KMS-11 (cell line): ENCODE measurements around the gene WWTR1.

Source experiments
- H2AFZ ChIP-seq: fragments of 200-600 bp; sonication (generic); 2 replicates; pipeline ENCODE4 v1.6.1; 2016; ENCODE audit warnings: antibody characterized with exemption, mixed run types, low read depth
- H3K27ac ChIP-seq: fragments of 200-600 bp; sonication (generic); 2 replicates; pipeline ENCODE4 v1.6.1; 2016; ENCODE audit warnings: mild to moderate bottlenecking, mixed run types
- H3K27me3 ChIP-seq: fragments of 200-600 bp; sonication (generic); 2 replicates; pipeline ENCODE4 v1.6.1; 2017; ENCODE audit warnings: mild to moderate bottlenecking, low read depth, mixed run types, moderate library complexity; ENCODE audit not compliant: insufficient read depth
- H3K36me3 ChIP-seq: fragments of 200-600 bp; sonication (generic); 2 replicates; pipeline ENCODE4 v1.6.1; 2017; ENCODE audit warnings: mild to moderate bottlenecking, mixed run types; ENCODE audit not compliant: insufficient read depth
- H3K4me1 ChIP-seq: fragments of 200-600 bp; sonication (generic); 2 replicates; pipeline ENCODE4 v1.6.1; 2016; ENCODE audit warnings: mild to moderate bottlenecking, low read depth, mixed run types; ENCODE audit not compliant: poor library complexity, severe bottlenecking
- H3K4me2 ChIP-seq: fragments of 200-600 bp; sonication (generic); 2 replicates; pipeline ENCODE4 v1.7.0; 2016; ENCODE audit warnings: mild to moderate bottlenecking, mixed run types
- H3K4me3 ChIP-seq: fragments of 200-600 bp; sonication (generic); IDR thresholded peaks from 2 replicates; pipeline ENCODE4 v1.6.1; 2017; ENCODE audit warnings: low read depth, low read length, mixed read lengths; ENCODE audit not compliant: insufficient read depth
- H3K79me2 ChIP-seq: fragments of 200-600 bp; sonication (generic); 2 replicates; pipeline ENCODE4 v1.6.1; 2016; ENCODE audit warnings: low read depth, mixed run types; ENCODE audit not compliant: insufficient read depth
- H3K9ac ChIP-seq: fragments of 200-600 bp; sonication (generic); 2 replicates; pipeline ENCODE4 v1.6.1; 2016; ENCODE audit warnings: mild to moderate bottlenecking, mixed run types
- H4K20me1 ChIP-seq: fragments of 200-600 bp; sonication (generic); 2 replicates; pipeline ENCODE4 v1.6.1; 2016; ENCODE audit warnings: mild to moderate bottlenecking, mixed run types; ENCODE audit not compliant: insufficient read depth
- CTCF ChIP-seq: fragments of 200-600 bp; sonication (generic); conservative IDR thresholded peaks from 2 replicates; pipeline ENCODE4 v1.6.1; 2017; ENCODE audit warnings: low read depth, mild to moderate bottlenecking, antibody characterized with exemption, low read length, moderate library complexity, mixed read lengths

Gene WWTR1

DNA sequence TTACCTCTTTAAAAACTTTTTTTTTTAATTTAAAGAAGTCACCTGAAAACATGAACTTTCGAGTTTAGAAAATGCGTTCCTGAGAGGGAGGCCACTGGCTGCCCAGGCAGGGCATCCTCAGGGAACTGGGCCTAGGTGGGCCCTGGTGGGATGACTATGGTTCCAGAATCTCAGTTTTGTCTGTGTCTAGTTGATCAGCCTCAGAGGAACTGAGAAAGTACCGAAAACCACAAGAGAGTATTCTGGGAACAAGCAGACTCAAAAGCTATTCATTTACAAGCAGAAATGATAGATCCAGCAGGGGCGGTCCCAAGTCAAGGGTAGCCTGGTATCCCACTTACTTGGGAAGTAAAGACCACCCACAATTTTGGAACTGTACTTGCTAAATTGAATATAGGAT lies 10.5 kb downstream of the WWTR1 start:
- Histone ChIP-seq H3K4me2 (no peak overlapping the region), H4K20me1 (no peaks in the 10 kb centered on the region), H3K4me3 (no peak overlapping the region), H3K36me3 (no peaks in the 10 kb centered on the region), H3K27me3 (no peaks in the 10 kb centered on the region), H3K79me2 (no peaks in the 10 kb centered on the region), H3K27ac (no peak overlapping the region), H2AFZ (no peak overlapping the region), H3K4me1 (no peaks in the 10 kb centered on the region), H3K9ac (no peak overlapping the region)
- no peak for TF ChIP-seq CTCF

DNA sequence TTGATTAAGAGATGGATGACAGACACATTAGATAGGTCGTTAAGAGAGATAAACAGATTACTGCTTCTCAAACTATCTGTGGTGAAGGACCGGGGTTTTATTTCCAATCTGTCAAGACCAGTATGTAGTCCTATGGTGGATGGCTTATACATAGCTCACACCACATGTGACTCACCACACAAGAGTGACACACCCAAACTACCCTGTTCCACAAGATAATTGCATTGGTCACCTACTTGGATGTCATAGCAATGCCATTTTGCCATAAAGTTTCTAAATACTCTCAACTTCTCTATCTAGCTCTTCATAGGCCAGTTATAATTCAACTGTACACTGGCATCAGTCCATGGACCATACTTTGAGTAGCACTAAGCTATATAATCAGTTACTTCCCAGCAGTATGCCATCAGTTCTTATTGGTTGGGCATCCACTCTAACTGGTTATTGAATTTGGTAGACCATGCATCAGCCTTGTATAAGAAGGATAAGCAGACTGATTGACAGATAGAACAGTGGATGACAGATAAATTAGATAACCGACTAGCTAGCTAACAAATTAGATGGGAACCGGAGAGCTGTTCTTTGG lies 11.6 kb downstream of the WWTR1 start:
- Histone ChIP-seq H4K20me1 (no peaks in the 10 kb centered on the region), H3K4me1 (no peaks in the 10 kb centered on the region), H3K4me3 (no peak overlapping the region), H3K27ac (no peak overlapping the region), H2AFZ (no peak overlapping the region), H3K9ac (no peak overlapping the region), H3K27me3 (no peaks in the 10 kb centered on the region), H3K36me3 (no peaks in the 10 kb centered on the region), H3K4me2 (no peak overlapping the region), H3K79me2 (no peaks in the 10 kb centered on the region)
- TF ChIP-seq CTCF = no peak

DNA sequence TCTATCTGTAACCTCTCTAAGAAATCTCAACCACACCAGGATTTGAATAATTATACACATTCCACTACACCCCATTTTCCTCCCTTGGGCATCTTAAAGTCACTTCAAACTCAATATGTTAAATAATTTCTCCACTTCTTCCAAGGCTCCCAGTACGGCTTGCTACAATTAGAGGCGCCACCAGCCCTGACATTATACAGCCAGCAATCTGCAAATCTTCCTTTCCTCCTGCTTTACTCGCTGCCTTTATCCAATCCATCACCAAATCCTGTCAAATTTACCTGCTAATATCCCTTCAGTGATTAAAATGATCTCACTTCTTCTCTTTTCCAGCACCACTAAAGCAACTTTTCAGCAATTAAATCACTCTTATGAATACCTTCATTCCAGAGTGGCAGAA lies 13.9 kb downstream of the WWTR1 start:
- H3K79me2 ChIP-seq = no peaks in the 10 kb centered on the region
- H3K4me1 ChIP-seq = no peaks in the 10 kb centered on the region
- TF ChIP-seq CTCF = no peak
- H3K9ac ChIP-seq = no peak overlapping the region
- no peak overlapping the region for H3K4me3 ChIP-seq
- H3K36me3 ChIP-seq = no peaks in the 10 kb centered on the region
- H3K4me2 ChIP-seq = no peak overlapping the region
- no peaks in the 10 kb centered on the region for H4K20me1 ChIP-seq
- no peak overlapping the region for H2AFZ ChIP-seq
- no peak overlapping the region for H3K27ac ChIP-seq
- no peaks in the 10 kb centered on the region for H3K27me3 ChIP-seq

GRCh38 chr3:149643482-149643798 lies 14.4 kb downstream of the WWTR1 start:
- no peak overlapping the region for H3K4me2 ChIP-seq
- H3K4me1 ChIP-seq = no peaks in the 10 kb centered on the region
- H3K79me2 ChIP-seq = no peaks in the 10 kb centered on the region
- H3K27ac ChIP-seq = no peak overlapping the region
- H2AFZ ChIP-seq = no peak overlapping the region
- H3K36me3 ChIP-seq = no peaks in the 10 kb centered on the region
- no peak overlapping the region for H3K9ac ChIP-seq
- no peaks in the 10 kb centered on the region for H4K20me1 ChIP-seq
- no peaks in the 10 kb centered on the region for H3K27me3 ChIP-seq
- TF ChIP-seq CTCF = no peak
- H3K4me3 ChIP-seq = no peak overlapping the region
